H9 (cell line): Measurements from ENCODE around the gene JAK1. TPM values are rescaled to one million over a fixed set of nuclear protein-coding genes. Genes with fewer than 3 reads are reported as not detected.
A peak's percentile ranks its signal among the peaks of the same experiment; 100 is the strongest.

Experiments
- DNase-seq: peaks from one replicate; pipeline ENCODE4 v3.0.0-alpha.2; 2017
- H2AFZ ChIP-seq: one replicate; pipeline ENCODE4 v1.6.1; 2013; ENCODE audit warnings: mild to moderate bottlenecking, low read length, control low read depth, moderate library complexity
- H2AK5ac ChIP-seq: 2 replicates; pipeline ENCODE4 v1.6.1; 2013; ENCODE audit warnings: low read length, control low read depth, mixed read lengths; ENCODE audit not compliant: insufficient read length
- H2BK120ac ChIP-seq: one replicate; pipeline ENCODE4 v1.6.1; 2013; ENCODE audit warnings: low read depth, mild to moderate bottlenecking, low read length, control low read depth, inconsistent platforms; ENCODE audit not compliant: poor library complexity, severe bottlenecking
- H2BK12ac ChIP-seq: 2 replicates; pipeline ENCODE4 v1.6.1; 2013; ENCODE audit warnings: low read length, control low read depth, mixed read lengths, low read depth; ENCODE audit not compliant: insufficient read length
- H2BK15ac ChIP-seq: 2 replicates; pipeline ENCODE4 v1.6.1; 2013; ENCODE audit warnings: low read depth, low read length, control low read depth
- H2BK20ac ChIP-seq: one replicate; pipeline ENCODE4 v1.6.1; 2013; ENCODE audit warnings: low read depth, mild to moderate bottlenecking, low read length, control low read depth, inconsistent platforms; ENCODE audit not compliant: poor library complexity, severe bottlenecking
- H2BK5ac ChIP-seq: 2 replicates; pipeline ENCODE4 v1.6.1; 2013; ENCODE audit warnings: low read length, control low read depth, mixed read lengths; ENCODE audit not compliant: insufficient read length
- H3K14ac ChIP-seq: 2 replicates; pipeline ENCODE4 v1.6.1; 2013; ENCODE audit warnings: low read length, control low read depth; ENCODE audit not compliant: insufficient read depth
- H3K18ac ChIP-seq: 2 replicates; pipeline ENCODE4 v1.6.1; 2013; ENCODE audit warnings: low read depth, mild to moderate bottlenecking, mixed read lengths, low read length, control low read depth; ENCODE audit not compliant: insufficient read length
- H3K23ac ChIP-seq: 2 replicates; pipeline ENCODE4 v1.6.1; 2013; ENCODE audit warnings: low read length, control low read depth, mixed read lengths, low read depth; ENCODE audit not compliant: insufficient read length
- H3K23me2 ChIP-seq: 2 replicates; pipeline ENCODE4 v1.6.1; 2013; ENCODE audit warnings: low read depth, mild to moderate bottlenecking, mixed read lengths, low read length, control low read depth; ENCODE audit not compliant: insufficient read length, poor library complexity, severe bottlenecking
- H3K27ac ChIP-seq: 2 replicates; pipeline ENCODE4 v1.5.1; 2013; ENCODE audit warnings: low read length, control low read depth, mixed read lengths, low read depth; ENCODE audit not compliant: insufficient read length
- H3K27me3 ChIP-seq: 2 replicates; pipeline ENCODE4 v1.6.1; 2013; ENCODE audit warnings: low read length, control low read depth, inconsistent platforms; ENCODE audit not compliant: insufficient read depth
- H3K4ac ChIP-seq: 2 replicates; pipeline ENCODE4 v1.6.1; 2013; ENCODE audit warnings: low read depth, mild to moderate bottlenecking, control low read depth, inconsistent platforms, low read length, moderate library complexity
- H3K4me1 ChIP-seq: 2 replicates; pipeline ENCODE4 v1.6.1; 2013; ENCODE audit warnings: low read length, control low read depth, inconsistent platforms; ENCODE audit not compliant: insufficient read depth
- H3K4me2 ChIP-seq: 2 replicates; pipeline ENCODE4 v1.6.1; 2013; ENCODE audit warnings: low read length, control low read depth, mixed read lengths; ENCODE audit not compliant: insufficient read length, insufficient read depth
- H3K56ac ChIP-seq: 2 replicates; pipeline ENCODE4 v1.6.1; 2013; ENCODE audit warnings: low read depth, mild to moderate bottlenecking, mixed read lengths, low read length, control low read depth; ENCODE audit not compliant: insufficient read length
- H3K79me1 ChIP-seq: 2 replicates; pipeline ENCODE4 v1.6.1; 2013; ENCODE audit warnings: low read depth, mild to moderate bottlenecking, moderate library complexity, low read length, control low read depth, inconsistent platforms; ENCODE audit not compliant: insufficient read depth, poor library complexity, severe bottlenecking
- H3K79me2 ChIP-seq: 2 replicates; pipeline ENCODE4 v1.6.1; 2013; ENCODE audit warnings: low read length, control low read depth, inconsistent platforms; ENCODE audit not compliant: insufficient read depth
- H3K9ac ChIP-seq: 2 replicates; pipeline ENCODE4 v1.6.1; 2013; ENCODE audit warnings: low read length, control low read depth, mixed read lengths; ENCODE audit not compliant: insufficient read length; ENCODE audit errors: extremely low read depth
- H3K9me3 ChIP-seq: one replicate; pipeline ENCODE4 v1.6.1; 2013; ENCODE audit warnings: low read depth, low read length, inconsistent platforms; ENCODE audit not compliant: control insufficient read depth
- H3T11ph ChIP-seq: one replicate; pipeline ENCODE4 v1.6.1; 2013; ENCODE audit warnings: mild to moderate bottlenecking, low read length, control low read depth, inconsistent platforms
- H4K20me1 ChIP-seq: one replicate; pipeline ENCODE4 v1.6.1; 2013; ENCODE audit not compliant: control insufficient read depth, insufficient read length, insufficient read depth
- H4K5ac ChIP-seq: 2 replicates; pipeline ENCODE4 v1.6.1; 2013; ENCODE audit warnings: low read depth, mild to moderate bottlenecking, mixed read lengths, low read length, control low read depth; ENCODE audit not compliant: insufficient read length
- H4K8ac ChIP-seq: replicated peaks from 2 replicates; pipeline ENCODE4 v1.6.1; 2013; ENCODE audit warnings: low read length, control low read depth, mixed read lengths, low read depth; ENCODE audit not compliant: insufficient read length
- H4K91ac ChIP-seq: 2 replicates; pipeline ENCODE4 v1.6.1; 2013; ENCODE audit warnings: low read depth, mild to moderate bottlenecking, moderate library complexity, mixed read lengths, low read length, control low read depth; ENCODE audit not compliant: insufficient read length
- H3K27ac Mint-ChIP-seq, 3 experiments: 2 replicates in 2 of 3; 3 replicates in 1 of 3; pipeline ENCODE4 v1.8.0; 2020 to 2021; ENCODE audit warnings: mixed read lengths in 3 of 3, mild to moderate bottlenecking in 1 of 3, moderate library complexity in 1 of 3
- H3K27me3 Mint-ChIP-seq: 2 replicates; pipeline ENCODE4 v1.8.0; 2021; ENCODE audit warnings: low read depth, mild to moderate bottlenecking, moderate library complexity, mixed read lengths
- H3K36me3 Mint-ChIP-seq, 3 experiments: 2 replicates in 2 of 3; 3 replicates in 1 of 3; pipeline ENCODE4 v1.8.0; 2020 to 2021; ENCODE audit warnings: low read depth in 3 of 3, mixed read lengths in 3 of 3; ENCODE audit not compliant: insufficient read depth in 1 of 3
- H3K4me1 Mint-ChIP-seq, 2 experiments: 2 replicates each; pipeline ENCODE4 v1.8.0; 2020; ENCODE audit warnings: mixed read lengths in 2 of 2
- H3K4me3 Mint-ChIP-seq, 2 experiments: 2 replicates in 1 of 2; 3 replicates in 1 of 2; pipeline ENCODE4 v1.8.0; 2020 to 2021; ENCODE audit warnings: mild to moderate bottlenecking in 2 of 2, mixed read lengths in 2 of 2, moderate library complexity in 1 of 2
- H3K9me3 Mint-ChIP-seq, 2 experiments: 2 replicates in 1 of 2; 3 replicates in 1 of 2; pipeline ENCODE4 v1.8.0; 2020; ENCODE audit warnings: mild to moderate bottlenecking in 2 of 2, mixed read lengths in 2 of 2, moderate library complexity in 1 of 2
- WGBS: extraction: QIAGEN DNeasy Blood & Tissue Kit; methylation state at CpG from one replicate; pipeline ENCODE4 v1.1.7; 2013; ENCODE audit warnings: missing lambda C conversion rate, low lambda C conversion rate, mixed read lengths; ENCODE audit not compliant: insufficient read length; ENCODE audit errors: extremely low coverage; 5-methylcytosine and 5-hydroxymethylcytosine counted together
- total RNA-seq: library from RNA; stranded (reverse); gene quantifications from 2 replicates; pipeline ENCODE4 v1.2.1, GENCODE V29; 2021
- TF ChIP-seq, protein P1 (sequence below): fragments of 200-600 bp; sonication (generic); conservative IDR thresholded peaks from 3 replicates; pipeline ENCODE4 v1.8.0; 2021; ENCODE audit warnings: antibody characterized with exemption, mild to moderate bottlenecking

JAK1 gene
- total RNA-seq, 1 experiment from 2014 or later, result 12.8 TPM

DNA sequence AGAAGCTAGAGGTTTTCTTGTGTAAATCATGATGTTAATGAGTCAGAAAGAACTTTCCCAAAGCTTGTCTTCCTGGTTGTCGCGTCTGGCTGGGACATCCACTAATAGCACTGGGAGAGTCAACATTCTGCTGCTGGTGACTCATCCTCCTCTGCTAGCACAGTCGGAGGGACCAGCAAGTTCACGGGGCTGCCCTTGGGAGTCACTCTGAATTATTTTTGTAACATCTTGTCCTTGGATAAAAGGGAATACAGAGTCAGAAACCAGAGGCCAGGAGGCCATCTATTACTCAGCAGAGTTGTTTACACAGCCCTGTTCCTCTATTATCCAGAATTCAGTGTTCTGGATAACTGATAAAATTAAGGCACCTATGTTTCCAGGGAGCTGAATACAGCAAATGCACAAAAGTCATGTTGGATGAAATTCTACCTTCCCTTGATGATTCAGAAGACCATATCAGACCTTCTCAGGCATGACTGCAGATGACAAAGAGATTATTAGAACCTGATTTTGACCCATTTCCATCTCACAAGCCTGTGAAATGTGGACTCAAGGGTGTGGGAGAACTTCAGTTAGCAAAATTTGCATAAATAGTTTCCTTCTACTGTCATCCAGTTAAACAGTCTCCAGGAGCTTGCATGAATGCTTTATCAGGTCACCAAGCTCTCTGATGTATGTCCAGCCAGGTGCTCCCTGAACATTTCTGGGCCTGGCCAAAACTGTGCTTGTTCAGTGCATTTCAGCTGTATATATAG is 68.1 kb downstream of the JAK1 start:
- H3T11ph ChIP-seq, result no peak overlapping the region
- H2AK5ac ChIP-seq, result no peak overlapping the region
- H3K9ac ChIP-seq, result no peak overlapping the region
- no peak overlapping the region for H4K91ac ChIP-seq
- peaks cover 9% of the 10 kb centered on the region for H3K4me1 ChIP-seq
- Mint-ChIP-seq H3K27me3 (no peaks in the 10 kb centered on the region; the same call in 1 of the 2 replicates), H3K4me1 (peaks cover 44 to 45% of the 10 kb centered on the region in 2 experiments), H3K36me3 (peaks cover 0 to 2% (median 0%) of the 10 kb centered on the region in 3 experiments; a peak in 1 of 7 replicates), H3K4me3 (no peak overlapping the region), H3K9me3 (no peaks in the 10 kb centered on the region), H3K27ac (peak overlapping the region in 2 of 3 experiments; percentile 32 to 41; a peak in 2 of 7 replicates)
- H3K18ac ChIP-seq, result no peak overlapping the region
- H3K79me1 ChIP-seq, result no peaks in the 10 kb centered on the region
- H3K23ac ChIP-seq, result no peak overlapping the region
- TF ChIP-seq, protein P1, sequence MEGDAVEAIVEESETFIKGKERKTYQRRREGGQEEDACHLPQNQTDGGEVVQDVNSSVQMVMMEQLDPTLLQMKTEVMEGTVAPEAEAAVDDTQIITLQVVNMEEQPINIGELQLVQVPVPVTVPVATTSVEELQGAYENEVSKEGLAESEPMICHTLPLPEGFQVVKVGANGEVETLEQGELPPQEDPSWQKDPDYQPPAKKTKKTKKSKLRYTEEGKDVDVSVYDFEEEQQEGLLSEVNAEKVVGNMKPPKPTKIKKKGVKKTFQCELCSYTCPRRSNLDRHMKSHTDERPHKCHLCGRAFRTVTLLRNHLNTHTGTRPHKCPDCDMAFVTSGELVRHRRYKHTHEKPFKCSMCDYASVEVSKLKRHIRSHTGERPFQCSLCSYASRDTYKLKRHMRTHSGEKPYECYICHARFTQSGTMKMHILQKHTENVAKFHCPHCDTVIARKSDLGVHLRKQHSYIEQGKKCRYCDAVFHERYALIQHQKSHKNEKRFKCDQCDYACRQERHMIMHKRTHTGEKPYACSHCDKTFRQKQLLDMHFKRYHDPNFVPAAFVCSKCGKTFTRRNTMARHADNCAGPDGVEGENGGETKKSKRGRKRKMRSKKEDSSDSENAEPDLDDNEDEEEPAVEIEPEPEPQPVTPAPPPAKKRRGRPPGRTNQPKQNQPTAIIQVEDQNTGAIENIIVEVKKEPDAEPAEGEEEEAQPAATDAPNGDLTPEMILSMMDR, result no peak
- no peak overlapping the region for H3K56ac ChIP-seq
- no peak overlapping the region for H4K8ac ChIP-seq
- H3K23me2 ChIP-seq, result no peaks in the 10 kb centered on the region
- H4K20me1 ChIP-seq, result no peaks in the 10 kb centered on the region
- DNase-seq, result peak; percentile 80
- H3K27me3 ChIP-seq, result no peaks in the 10 kb centered on the region
- no peak overlapping the region for H3K14ac ChIP-seq
- no peak overlapping the region for H2BK12ac ChIP-seq
- no peaks in the 10 kb centered on the region for H3K9me3 ChIP-seq
- WGBS, result no CpG with 5 or more reads among the region's 4 CpGs
- H4K5ac ChIP-seq, result no peak overlapping the region
- H2BK5ac ChIP-seq, result no peak overlapping the region
- no peaks in the 10 kb centered on the region; the same call in 1 of the 2 replicates for H3K79me2 ChIP-seq
- no peak overlapping the region for H3K4ac ChIP-seq
- peak overlapping the region; percentile 7 for H3K27ac ChIP-seq
- no peak overlapping the region for H2AFZ ChIP-seq
- H2BK120ac ChIP-seq, result no peak overlapping the region
- H3K4me2 ChIP-seq, result peak overlapping the region; percentile 11
- H2BK20ac ChIP-seq, result no peak overlapping the region
- H2BK15ac ChIP-seq, result no peak overlapping the region
